Hepatocyte (in vitro differentiated cells): ENCODE measurements around the gene GATD1. TPM values are rescaled to one million over a fixed set of nuclear protein-coding genes. Genes with fewer than 3 reads are reported as not detected.

ENCODE experiments used
- DNase-seq: peaks from one replicate; pipeline ENCODE4 v3.0.0-alpha.2; 2016; ENCODE audit warnings: low spot score
- H2AFZ ChIP-seq: fragments of 200-600 bp; sonication (generic); 2 replicates; pipeline ENCODE4 v1.6.0; 2016; ENCODE audit warnings: antibody characterized with exemption, mild to moderate bottlenecking
- H3K27ac ChIP-seq: fragments of 200-600 bp; sonication (generic); 2 replicates; pipeline ENCODE4 v1.5.1; 2016; ENCODE audit warnings: mild to moderate bottlenecking
- H3K27me3 ChIP-seq: fragments of 200-600 bp; sonication (generic); 2 replicates; pipeline ENCODE4 v1.6.1; 2016
- H3K36me3 ChIP-seq: fragments of 200-600 bp; sonication (generic); replicated peaks from 2 replicates; pipeline ENCODE4 v1.5.1; 2016; ENCODE audit warnings: low read depth; ENCODE audit not compliant: insufficient read depth
- H3K4me1 ChIP-seq: fragments of 200-600 bp; sonication (generic); 2 replicates; pipeline ENCODE4 v1.5.1; 2016; ENCODE audit warnings: mild to moderate bottlenecking, moderate library complexity; ENCODE audit not compliant: insufficient read depth
- H3K4me2 ChIP-seq: fragments of 200-600 bp; sonication (generic); 2 replicates; pipeline ENCODE4 v1.6.0; 2016
- H3K4me3 ChIP-seq: fragments of 200-600 bp; sonication (generic); 2 replicates; pipeline ENCODE4 v1.5.1; 2016; ENCODE audit warnings: mild to moderate bottlenecking
- H3K79me2 ChIP-seq: fragments of 200-600 bp; sonication (generic); 2 replicates; pipeline ENCODE4 v1.6.0; 2017; ENCODE audit warnings: mild to moderate bottlenecking
- H3K9me2 ChIP-seq: fragments of 200-600 bp; sonication (generic); replicated peaks from 2 replicates; pipeline ENCODE4 v1.6.0; 2017; ENCODE audit warnings: mild to moderate bottlenecking; ENCODE audit not compliant: insufficient read depth
- H3K9me3 ChIP-seq: fragments of 200-600 bp; sonication (generic); 2 replicates; pipeline ENCODE4 v1.5.1; 2016; ENCODE audit warnings: low read depth, mild to moderate bottlenecking
- H4K20me1 ChIP-seq: fragments of 200-600 bp; sonication (generic); 2 replicates; pipeline ENCODE4 v1.6.0; 2016; ENCODE audit warnings: mild to moderate bottlenecking; ENCODE audit not compliant: insufficient read depth, poor library complexity, severe bottlenecking
- CTCF ChIP-seq: fragments of 200-600 bp; sonication (generic); IDR thresholded peaks from 2 replicates; pipeline ENCODE4 v1.5.1; 2016; ENCODE audit warnings: antibody characterized with exemption, mild to moderate bottlenecking; ENCODE audit not compliant: poor library complexity
- EZH2 ChIP-seq: fragments of 200-600 bp; sonication (generic); IDR thresholded peaks from 2 replicates; pipeline ENCODE4 v1.6.1; 2016; ENCODE audit warnings: antibody characterized with exemption, mild to moderate bottlenecking, borderline replicate concordance
- EZH2phosphoT487 ChIP-seq: fragments of 200-600 bp; sonication (generic); IDR thresholded peaks from one replicate; pipeline ENCODE4 v1.6.1; 2018; ENCODE audit warnings: antibody characterized with exemption, mild to moderate bottlenecking, low read depth, moderate library complexity; ENCODE audit not compliant: unreplicated experiment, severe bottlenecking
- WGBS: methylation state at CpG from one replicate; pipeline ENCODE4 v1.1.6; 2016; ENCODE audit warnings: low lambda C conversion rate; ENCODE audit errors: missing lambda C conversion rate; 5-methylcytosine and 5-hydroxymethylcytosine counted together
- polyA plus RNA-seq: library from polyadenylated mRNA; unstranded; fragments of >200 nt; fragmentation: Nextera tagmentation; extraction: Ambion mirVana; gene quantifications from 2 replicates; pipeline ENCODE4 v1.2.1, GENCODE V29; 2016
- total RNA-seq: library from RNA; depleted of rRNA; stranded (reverse); fragments of >200 nt; gene quantifications from 2 replicates; pipeline ENCODE4 v1.2.3, GENCODE V29; 2014

The GATD1 gene
- total and polyA plus RNA-seq, 2 experiments from 2014 or later = 24.2 to 29.0 TPM

DNA sequence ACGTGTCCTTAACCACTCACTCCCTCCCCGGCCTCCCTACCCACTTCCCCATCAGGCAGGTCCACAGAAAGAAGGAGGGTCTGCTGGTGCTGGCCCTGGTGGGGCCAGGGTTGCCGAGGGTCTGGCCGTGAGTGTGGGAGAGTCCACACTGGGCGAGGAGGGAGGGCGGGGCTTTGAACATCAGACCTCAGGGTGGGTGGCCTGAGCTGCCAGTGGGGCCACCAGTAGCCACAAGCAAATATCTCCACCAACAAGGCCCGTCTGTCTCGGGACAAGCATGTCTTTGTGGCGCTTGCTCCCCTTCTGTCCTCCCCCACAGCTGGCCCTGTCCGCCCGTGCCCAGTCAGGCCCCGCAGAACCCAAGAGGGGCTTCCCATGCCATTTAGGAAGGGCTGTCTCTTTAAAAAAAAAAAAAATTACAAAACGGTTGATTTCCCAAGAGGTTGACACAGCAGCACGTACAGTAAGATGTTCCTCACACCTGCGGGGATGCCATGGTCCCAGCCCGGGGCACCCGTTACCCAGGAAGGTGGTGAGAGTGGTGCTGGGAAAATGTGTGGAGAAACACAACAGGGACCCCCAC lies 47.7 kb downstream of the GATD1 start:
- H3K79me2 ChIP-seq = no peaks in the 10 kb centered on the region
- peaks cover 23% of the 10 kb centered on the region for H3K4me1 ChIP-seq
- no peak overlapping the region for H2AFZ ChIP-seq
- no peak overlapping the region for H3K27ac ChIP-seq
- no peak for DNase-seq
- H3K36me3 ChIP-seq = no peaks in the 10 kb centered on the region
- WGBS = 67% methylated on average over 17 of the region's 17 CpGs
- H3K9me3 ChIP-seq = no peaks in the 10 kb centered on the region
- no peaks in the 10 kb centered on the region for H4K20me1 ChIP-seq
- H3K4me2 ChIP-seq = no peak overlapping the region
- no peak overlapping the region for H3K4me3 ChIP-seq
- no peaks in the 10 kb centered on the region for H3K9me2 ChIP-seq
- H3K27me3 ChIP-seq = no peaks in the 10 kb centered on the region
- TF ChIP-seq EZH2phosphoT487 (no peak), CTCF (no peak), EZH2 (no peak)

GRCh38 chr11:728901-729491 lies 48.3 kb downstream of the GATD1 start:
- 90% methylated on average over 15 of the region's 15 CpGs for WGBS
- Histone ChIP-seq H3K27me3 (no peaks in the 10 kb centered on the region), H3K4me1 (peaks cover 23% of the 10 kb centered on the region), H3K79me2 (no peaks in the 10 kb centered on the region), H4K20me1 (no peaks in the 10 kb centered on the region), H3K36me3 (no peaks in the 10 kb centered on the region), H3K9me2 (no peaks in the 10 kb centered on the region), H3K27ac (no peak overlapping the region), H2AFZ (no peak overlapping the region), H3K4me2 (no peak overlapping the region), H3K9me3 (no peaks in the 10 kb centered on the region), H3K4me3 (no peak overlapping the region)
- DNase-seq = no peak
- no peak for TF ChIP-seq EZH2phosphoT487
- no peak for TF ChIP-seq CTCF
- no peak for TF ChIP-seq EZH2

GRCh38 chr11:727859-728748 lies 49.2 kb downstream of the GATD1 start:
- no peak overlapping the region for H2AFZ ChIP-seq
- H3K36me3 ChIP-seq = no peaks in the 10 kb centered on the region
- peak overlapping the region; percentile 77 for H3K27ac ChIP-seq
- H3K4me1 ChIP-seq = peaks cover 23% of the 10 kb centered on the region
- WGBS = 44% methylated on average over 31 of the region's 31 CpGs
- peak; percentile 94 for DNase-seq
- no peaks in the 10 kb centered on the region for H3K9me3 ChIP-seq
- H3K9me2 ChIP-seq = no peaks in the 10 kb centered on the region
- H4K20me1 ChIP-seq = no peaks in the 10 kb centered on the region
- no peak overlapping the region for H3K4me3 ChIP-seq
- TF ChIP-seq CTCF (peak; percentile 95), EZH2 (no peak)
- no peaks in the 10 kb centered on the region for H3K79me2 ChIP-seq
- no peaks in the 10 kb centered on the region for H3K27me3 ChIP-seq
- H3K4me2 ChIP-seq = peak overlapping the region; percentile 57
